ENCODE measurements around the gene SEC61A2.

SEC61A2 gene

DNA sequence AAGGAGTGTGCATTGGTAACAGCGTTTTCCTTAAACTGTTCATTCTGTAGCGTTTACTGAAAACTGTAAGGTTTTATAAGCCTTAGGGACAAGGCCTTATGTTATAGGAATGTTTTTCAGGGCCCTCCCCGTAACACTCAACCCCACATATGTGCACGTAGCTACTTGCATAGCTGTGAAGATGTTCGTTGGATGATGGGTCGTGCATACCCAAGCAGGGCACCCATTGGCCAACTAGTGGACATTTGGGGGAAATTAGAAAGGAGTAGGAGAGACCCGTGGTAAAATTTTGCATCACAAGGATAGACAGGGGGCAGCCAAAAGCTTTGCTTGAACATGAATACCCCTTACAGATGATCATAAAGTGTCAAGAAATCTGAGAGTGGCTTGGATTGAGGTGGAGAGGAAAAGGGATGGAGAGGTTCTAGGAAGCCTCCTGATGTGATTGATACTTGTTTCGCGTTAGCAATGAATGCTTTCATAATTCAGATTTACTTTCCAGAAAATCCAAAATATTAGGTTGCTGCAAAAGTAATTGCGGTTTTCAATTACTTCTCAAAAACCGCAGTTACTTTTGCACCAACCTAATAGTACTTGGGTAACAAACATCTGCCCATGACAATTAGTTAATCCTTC lies 878 bp downstream of the SEC61A2 start:
- no peaks in the 10 kb centered on the region for H3K9me3 ChIP-seq (ENCODE audit: control insufficient read depth, insufficient read depth, low read length)
- H4K20me1 ChIP-seq (ENCODE audit: control insufficient read depth, insufficient read depth, low read depth, low read length): 0 out of 2 replicates have a peak, but pooled peaks cover 4% of the 10 kb centered on the region
- H3K4me2 ChIP-seq (ENCODE audit: low read length): peak overlapping the region; percentile 97
- H3K27ac ChIP-seq (ENCODE audit: low read depth, low read length): peak overlapping the region; percentile 29
- H3K9me2 ChIP-seq (replicated peaks; ENCODE audit: control insufficient read depth, low read length): no peaks in the 10 kb centered on the region
- H3K79me2 ChIP-seq (ENCODE audit: control insufficient read depth, low read length): peaks cover 24% of the 10 kb centered on the region
- peak overlapping the region; percentile 90 for H3K4me3 ChIP-seq (ENCODE audit: low read length)
- H3F3A ChIP-seq (ENCODE audit: control insufficient read depth, insufficient read depth): peaks cover 5% of the 10 kb centered on the region
- no peaks in the 10 kb centered on the region for H3K27me3 ChIP-seq (ENCODE audit: control insufficient read depth, low read length)
- TF ChIP-seq, protein P1, sequence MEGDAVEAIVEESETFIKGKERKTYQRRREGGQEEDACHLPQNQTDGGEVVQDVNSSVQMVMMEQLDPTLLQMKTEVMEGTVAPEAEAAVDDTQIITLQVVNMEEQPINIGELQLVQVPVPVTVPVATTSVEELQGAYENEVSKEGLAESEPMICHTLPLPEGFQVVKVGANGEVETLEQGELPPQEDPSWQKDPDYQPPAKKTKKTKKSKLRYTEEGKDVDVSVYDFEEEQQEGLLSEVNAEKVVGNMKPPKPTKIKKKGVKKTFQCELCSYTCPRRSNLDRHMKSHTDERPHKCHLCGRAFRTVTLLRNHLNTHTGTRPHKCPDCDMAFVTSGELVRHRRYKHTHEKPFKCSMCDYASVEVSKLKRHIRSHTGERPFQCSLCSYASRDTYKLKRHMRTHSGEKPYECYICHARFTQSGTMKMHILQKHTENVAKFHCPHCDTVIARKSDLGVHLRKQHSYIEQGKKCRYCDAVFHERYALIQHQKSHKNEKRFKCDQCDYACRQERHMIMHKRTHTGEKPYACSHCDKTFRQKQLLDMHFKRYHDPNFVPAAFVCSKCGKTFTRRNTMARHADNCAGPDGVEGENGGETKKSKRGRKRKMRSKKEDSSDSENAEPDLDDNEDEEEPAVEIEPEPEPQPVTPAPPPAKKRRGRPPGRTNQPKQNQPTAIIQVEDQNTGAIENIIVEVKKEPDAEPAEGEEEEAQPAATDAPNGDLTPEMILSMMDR (IDR thresholded peaks at IDR 0.05; ENCODE audit: low read depth, low read length, poor library complexity, severe bottlenecking): peak; percentile 83
- TF ChIP-seq EZH2phosphoT487 (IDR thresholded peaks at IDR 0.05; ENCODE audit: borderline replicate concordance, low read length): no peak
- peaks cover 15% of the 10 kb centered on the region for H3K4me1 ChIP-seq (ENCODE audit: control insufficient read depth, low read length)
- H3K36me3 ChIP-seq (ENCODE audit: control insufficient read depth, low read length): peaks cover 6% of the 10 kb centered on the region

DNA sequence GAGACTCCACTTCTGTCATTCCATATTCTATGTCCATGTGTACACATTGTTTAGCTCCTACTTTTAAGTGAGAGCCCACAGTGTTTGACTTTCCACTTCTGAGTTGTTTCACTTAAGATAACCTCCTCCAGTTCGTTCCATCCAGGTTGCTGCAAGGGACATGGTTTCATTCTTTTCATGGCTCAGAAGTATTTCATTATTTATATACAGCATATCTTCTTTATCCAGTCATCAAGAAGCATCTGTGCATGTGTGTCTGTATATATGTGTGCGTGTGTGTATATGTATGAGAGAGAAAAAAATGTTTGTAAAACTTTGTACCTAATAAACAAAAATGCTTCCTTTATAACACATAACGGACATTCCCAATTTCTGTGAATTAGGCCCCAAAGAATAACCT lies 6.2 kb downstream of the SEC61A2 start:
- H3K36me3 ChIP-seq (ENCODE audit: control insufficient read depth, low read length): peaks cover 26% of the 10 kb centered on the region
- H3K27ac ChIP-seq (ENCODE audit: low read depth, low read length): no peak overlapping the region
- H3K4me2 ChIP-seq (ENCODE audit: low read length): no peak overlapping the region
- no peaks in the 10 kb centered on the region for H3F3A ChIP-seq (ENCODE audit: control insufficient read depth, insufficient read depth)
- peaks cover 13% of the 10 kb centered on the region for H3K79me2 ChIP-seq (ENCODE audit: control insufficient read depth, low read length)
- TF ChIP-seq, protein P1 (IDR thresholded peaks at IDR 0.05; ENCODE audit: low read depth, low read length, poor library complexity, severe bottlenecking): no peak
- no peak for TF ChIP-seq EZH2phosphoT487 (IDR thresholded peaks at IDR 0.05; ENCODE audit: borderline replicate concordance, low read length)
- no peak overlapping the region for H3K4me3 ChIP-seq (ENCODE audit: low read length)
- H3K27me3 ChIP-seq (ENCODE audit: control insufficient read depth, low read length): no peaks in the 10 kb centered on the region
- 0 out of 2 replicates have a peak, but pooled peaks cover 4% of the 10 kb centered on the region for H4K20me1 ChIP-seq (ENCODE audit: control insufficient read depth, insufficient read depth, low read depth, low read length)
- no peaks in the 10 kb centered on the region for H3K9me2 ChIP-seq (replicated peaks; ENCODE audit: control insufficient read depth, low read length)
- H3K4me1 ChIP-seq (ENCODE audit: control insufficient read depth, low read length): peaks cover 2% of the 10 kb centered on the region
- H3K9me3 ChIP-seq (ENCODE audit: control insufficient read depth, insufficient read depth, low read length): no peaks in the 10 kb centered on the region

DNA sequence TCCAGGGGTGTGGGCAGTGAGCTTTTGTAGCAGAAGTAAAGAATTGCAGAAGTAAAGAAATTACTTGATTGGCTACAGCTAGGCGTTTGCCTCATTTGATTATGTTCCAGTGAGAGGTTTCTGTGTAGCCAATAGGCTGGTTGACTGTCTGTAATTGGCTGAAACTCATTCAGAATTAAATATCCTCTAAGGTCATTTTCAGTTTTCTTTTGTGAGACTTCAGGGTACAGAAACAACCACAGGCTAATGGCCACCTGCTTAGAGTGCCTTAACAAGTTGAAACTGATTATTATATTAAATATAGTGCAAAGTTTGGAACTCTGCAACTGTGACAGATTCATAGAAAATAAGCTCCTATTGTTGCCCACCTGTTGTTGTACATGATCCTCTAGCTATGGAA lies 10.6 kb downstream of the SEC61A2 start:
- Histone ChIP-seq H3K9me3 (ENCODE audit: control insufficient read depth, insufficient read depth, low read length) (no peaks in the 10 kb centered on the region), H3K79me2 (ENCODE audit: control insufficient read depth, low read length) (no peaks in the 10 kb centered on the region), H3K4me2 (ENCODE audit: low read length) (no peak overlapping the region), H3K36me3 (ENCODE audit: control insufficient read depth, low read length) (peaks cover 49% of the 10 kb centered on the region), H3K27me3 (ENCODE audit: control insufficient read depth, low read length) (no peaks in the 10 kb centered on the region), H4K20me1 (ENCODE audit: control insufficient read depth, insufficient read depth, low read depth, low read length) (no peaks in the 10 kb centered on the region), H3F3A (ENCODE audit: control insufficient read depth, insufficient read depth) (no peaks in the 10 kb centered on the region), H3K9me2 (replicated peaks; ENCODE audit: control insufficient read depth, low read length) (no peaks in the 10 kb centered on the region), H3K4me1 (ENCODE audit: control insufficient read depth, low read length) (no peaks in the 10 kb centered on the region), H3K27ac (ENCODE audit: low read depth, low read length) (no peak overlapping the region), H3K4me3 (ENCODE audit: low read length) (no peak overlapping the region)
- TF ChIP-seq, protein P1 (IDR thresholded peaks at IDR 0.05; ENCODE audit: low read depth, low read length, poor library complexity, severe bottlenecking): no peak
- no peak for TF ChIP-seq EZH2phosphoT487 (IDR thresholded peaks at IDR 0.05; ENCODE audit: borderline replicate concordance, low read length)

Data from DOHH2 (cell line).